HG03558 (cell line): ENCODE measurements around the gene TPRA1.

Experiments
- ATAC-seq: cut with Tn5 transposase; IDR thresholded peaks from one replicate; pipeline ENCODE4 v1.9.1; 2021; ENCODE audit warnings: moderate number of reproducible peaks; ENCODE audit not compliant: unreplicated experiment; ENCODE audit errors: extremely low read depth

Gene TPRA1

DNA sequence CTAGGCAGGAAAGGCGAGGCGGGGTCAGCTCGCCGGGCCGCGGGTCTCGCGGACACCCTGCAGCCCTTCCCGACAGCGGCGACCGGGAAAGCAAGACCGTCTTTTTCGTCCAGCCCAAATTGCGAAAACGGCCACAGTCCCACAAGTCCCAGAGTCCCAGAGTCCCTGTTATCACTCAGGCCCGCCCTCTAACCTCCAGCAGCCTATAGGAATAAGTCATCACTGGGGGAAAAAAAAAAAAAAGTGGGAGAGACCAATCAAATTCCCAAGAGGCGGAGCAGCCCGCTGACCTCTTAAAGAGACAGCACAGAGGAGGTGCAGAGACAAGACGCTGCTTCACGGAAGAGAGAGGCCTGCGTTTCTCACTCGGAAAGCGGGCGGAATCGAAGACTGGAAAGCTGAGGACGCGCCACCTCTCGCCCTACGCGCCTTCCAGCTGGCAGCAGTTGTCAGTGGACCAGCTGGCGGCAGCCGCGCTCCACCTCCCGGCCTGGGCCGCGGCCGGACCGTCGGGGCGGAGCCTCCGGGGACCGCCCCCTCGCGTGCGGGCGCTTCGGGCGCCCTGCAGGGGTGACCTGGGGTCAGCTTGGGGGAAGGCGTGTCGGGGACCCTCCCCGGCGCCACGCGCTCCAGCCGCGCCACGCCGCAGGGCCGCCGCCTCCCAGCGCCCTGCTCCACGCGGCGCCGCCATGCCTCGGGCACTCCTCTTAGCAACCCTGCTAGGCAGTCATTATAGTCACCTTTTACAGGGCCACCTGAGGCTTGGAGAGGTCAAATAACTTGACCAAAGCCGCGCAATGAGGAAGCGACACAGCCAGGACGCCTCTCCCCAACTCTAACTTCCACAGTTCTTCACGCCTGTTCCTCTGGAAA lies at the start of gene TPRA1:
Gene TPRA1 (minus strand): TSS at position 141 of the 873 bp plus-strand sequence. CDS start 10,587 bp downstream, outside the sequence.
- ATAC-seq, result peak; percentile 57

DNA sequence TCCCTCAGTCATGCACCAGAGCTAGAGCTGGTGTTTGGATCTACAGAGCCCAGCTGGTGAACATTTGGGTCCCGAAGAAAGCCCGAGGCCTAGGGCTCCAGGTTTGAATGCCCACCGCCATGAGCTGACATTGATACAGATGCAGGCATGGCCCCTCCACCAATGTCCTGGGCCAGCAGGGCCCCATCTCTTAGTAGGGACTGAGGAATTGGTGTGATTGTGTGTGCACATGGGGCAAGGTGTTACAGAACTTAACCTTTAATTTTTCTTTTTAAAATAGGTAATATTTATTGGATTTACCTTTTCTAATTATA lies 49.5 kb upstream of the TPRA1 start:
- no peak for ATAC-seq

DNA sequence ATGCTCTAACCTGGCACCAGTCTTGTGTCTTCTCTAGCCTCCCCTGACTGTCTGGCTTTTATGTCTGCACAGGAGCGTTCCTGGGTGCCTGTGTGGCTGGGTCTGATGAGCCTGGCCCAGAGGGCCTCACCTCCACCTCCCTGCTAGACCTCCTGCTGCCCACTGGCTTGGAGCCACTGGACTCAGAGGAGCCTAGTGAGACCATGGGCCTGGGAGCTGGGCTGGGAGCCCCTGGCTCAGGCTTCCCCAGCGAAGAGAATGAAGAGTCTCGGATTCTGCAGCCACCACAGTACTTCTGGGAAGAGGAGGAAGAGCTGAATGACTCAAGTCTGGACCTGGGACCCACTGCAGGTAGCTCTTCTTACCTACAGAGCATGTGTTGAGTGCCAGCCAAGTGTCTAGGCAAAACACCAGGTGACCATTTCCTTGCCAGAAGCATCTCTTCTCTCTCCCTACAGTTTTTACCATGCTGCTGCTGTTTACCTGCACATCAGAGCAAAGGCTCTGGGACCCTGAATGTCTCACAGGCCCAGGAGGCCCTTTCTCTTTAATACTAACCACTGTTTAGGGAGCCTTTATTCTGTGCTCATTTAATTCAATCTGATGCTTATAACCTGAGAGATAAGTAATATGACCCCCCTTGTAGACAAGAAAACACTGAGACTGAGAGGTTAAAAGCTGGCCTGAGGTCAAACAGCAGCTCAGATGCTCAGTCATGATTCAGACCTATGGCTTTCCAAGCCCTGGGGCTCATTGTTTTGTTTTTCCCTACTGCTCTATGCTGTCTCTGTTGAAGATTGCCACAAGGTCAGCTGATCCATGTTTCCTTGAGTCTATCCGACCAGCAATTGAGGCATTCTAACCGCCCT lies 48.9 kb upstream of the TPRA1 start:
- no peak for ATAC-seq

DNA sequence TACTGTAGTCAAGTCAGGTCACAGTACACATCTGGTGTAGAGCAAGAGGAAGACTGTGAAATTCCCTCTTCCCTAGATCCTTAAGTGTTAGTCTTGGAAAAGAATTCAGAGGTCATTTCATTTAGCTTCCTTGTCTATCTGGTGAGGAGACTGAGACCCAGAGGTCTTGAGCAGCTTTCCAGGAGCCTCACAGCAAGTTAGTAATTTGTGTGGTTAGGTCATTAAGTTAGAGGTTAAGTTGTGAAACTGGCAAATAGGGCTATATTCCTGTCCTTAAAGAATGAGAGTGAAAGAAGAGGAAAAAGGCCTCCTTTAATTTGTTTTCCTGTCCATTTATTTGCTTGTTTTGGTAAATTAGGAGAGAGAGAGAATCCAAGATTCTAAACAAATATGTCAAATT lies 47.4 kb upstream of the TPRA1 start:
- ATAC-seq, result no peak

DNA sequence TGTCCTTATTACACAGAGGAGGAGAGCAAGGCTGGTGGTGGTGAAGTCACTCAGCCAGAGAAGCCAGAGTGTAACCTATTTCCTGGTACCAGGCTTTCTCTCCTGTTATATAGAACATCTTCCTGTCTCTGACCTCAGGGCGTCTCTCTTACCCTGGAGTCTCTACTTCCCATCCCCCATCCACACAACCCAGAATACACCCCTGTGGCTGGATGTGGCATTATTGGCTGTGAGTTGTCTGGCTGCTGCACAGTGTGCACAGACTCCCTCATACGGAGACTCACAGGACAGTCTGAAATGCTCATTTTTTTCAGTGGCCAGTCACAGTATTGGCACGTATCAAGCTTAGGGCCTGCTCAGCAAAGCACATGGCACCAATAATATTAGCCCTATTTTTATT lies 47.0 kb upstream of the TPRA1 start:
- no peak for ATAC-seq

GRCh38 chr3:127634653-127635052 lies 44.1 kb upstream of the TPRA1 start:
- no peak for ATAC-seq

GRCh38 chr3:127632035-127632820 lies 41.7 kb upstream of the TPRA1 start:
- ATAC-seq, result no peak

DNA sequence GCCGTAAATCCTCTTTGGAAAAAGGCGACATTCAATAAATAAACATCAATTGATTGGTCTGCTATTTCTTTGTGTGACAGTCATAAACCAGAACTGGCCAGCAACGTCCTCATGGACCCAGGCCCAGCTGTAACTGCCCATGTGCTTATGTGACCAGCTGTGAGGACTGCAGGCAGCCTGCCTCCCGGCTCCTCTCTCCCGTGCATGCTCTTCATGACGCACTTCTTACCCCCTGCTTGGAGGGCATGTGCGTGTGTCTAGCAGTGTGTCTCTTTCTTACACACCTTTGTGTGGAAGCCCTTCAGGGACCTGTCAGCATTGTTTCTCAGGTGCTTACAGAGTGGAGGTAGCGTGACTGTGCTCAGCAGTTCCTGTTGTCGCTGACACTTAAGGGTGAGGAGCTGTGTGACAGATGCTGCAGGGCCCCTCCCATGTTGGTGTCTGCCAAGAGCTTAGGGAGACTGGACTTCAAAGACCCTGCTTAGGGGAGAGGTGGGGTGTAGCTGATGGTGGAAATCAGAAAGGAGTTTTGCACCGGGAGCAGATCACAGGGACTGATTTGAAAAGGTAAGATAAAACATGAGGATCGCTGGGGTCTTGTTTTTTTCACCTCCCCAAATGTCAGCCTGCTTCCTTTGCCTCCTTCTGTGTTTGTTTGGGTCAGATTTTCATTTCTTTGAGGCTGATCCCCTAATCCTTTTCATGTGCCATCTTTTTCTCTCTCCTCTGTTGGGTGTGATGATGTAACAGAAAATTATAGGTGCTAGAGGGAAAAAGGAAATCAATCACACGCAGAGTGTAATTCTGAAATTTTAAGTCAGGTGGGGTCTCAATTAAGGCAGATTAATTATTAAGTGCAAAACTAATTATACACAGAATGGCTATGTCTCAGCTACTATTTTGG lies 40.5 kb upstream of the TPRA1 start:
- ATAC-seq, result no peak

DNA sequence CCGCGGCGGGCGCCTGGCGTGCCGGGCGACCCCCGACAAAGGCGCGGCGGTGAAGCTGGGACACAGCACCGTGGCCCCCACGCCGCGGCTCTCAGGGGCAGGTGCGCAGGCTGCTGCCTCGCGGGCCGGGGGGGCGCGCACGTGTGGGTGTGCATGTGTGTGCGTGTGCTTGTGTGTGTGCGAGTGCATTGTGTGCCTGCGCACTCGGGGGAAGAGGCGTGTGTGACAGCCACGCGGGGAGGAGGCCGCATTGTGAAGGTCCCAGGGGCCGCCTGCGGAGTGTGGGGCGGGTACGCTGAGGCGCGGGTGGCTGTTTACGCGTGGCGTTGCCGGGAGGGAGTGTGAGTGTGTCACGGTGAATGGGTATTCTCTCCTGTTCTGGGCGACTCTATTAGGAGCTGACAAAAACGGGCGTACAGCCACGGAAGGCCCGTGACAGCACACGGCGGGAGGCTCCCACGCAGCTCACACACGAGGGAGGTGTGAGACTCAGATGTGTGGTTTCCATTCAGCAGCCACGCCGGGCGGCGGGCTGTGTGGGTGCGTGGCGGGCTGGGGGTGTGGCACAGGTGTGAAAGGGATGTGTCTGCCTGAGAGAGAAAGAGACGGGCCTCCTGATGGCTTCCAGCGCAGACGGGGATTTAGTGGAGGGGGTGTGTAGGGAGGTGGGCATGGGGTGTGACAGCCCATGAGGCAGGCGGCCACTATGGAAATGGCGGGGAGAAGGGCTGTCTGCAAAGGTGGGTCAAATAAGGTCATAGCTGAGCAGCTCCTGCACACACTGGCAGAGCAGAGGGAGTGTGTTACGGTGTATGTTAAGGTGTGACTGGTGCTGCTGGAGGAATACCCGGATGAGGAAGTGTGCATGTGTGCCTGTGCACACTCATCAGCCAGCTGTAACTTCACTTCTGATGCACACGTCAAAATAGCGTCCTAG lies 39.2 kb upstream of the TPRA1 start:
- no peak for ATAC-seq

GRCh38 chr3:127628788-127629466 lies 38.4 kb upstream of the TPRA1 start, which contains the start of gene PODXL2:
TSS of gene PODXL2 (plus strand) at chr3:127629185. CDS start at chr3:127629220, 35 bp downstream.
- ATAC-seq, result no peak

GRCh38 chr3:127628426-127628787 lies 37.9 kb upstream of the TPRA1 start:
- ATAC-seq, result no peak

GRCh38 chr3:127625821-127626220 lies 35.3 kb upstream of the TPRA1 start:
- ATAC-seq, result no peak

GRCh38 chr3:127624063-127624462 lies 33.5 kb upstream of the TPRA1 start:
- ATAC-seq, result no peak

DNA sequence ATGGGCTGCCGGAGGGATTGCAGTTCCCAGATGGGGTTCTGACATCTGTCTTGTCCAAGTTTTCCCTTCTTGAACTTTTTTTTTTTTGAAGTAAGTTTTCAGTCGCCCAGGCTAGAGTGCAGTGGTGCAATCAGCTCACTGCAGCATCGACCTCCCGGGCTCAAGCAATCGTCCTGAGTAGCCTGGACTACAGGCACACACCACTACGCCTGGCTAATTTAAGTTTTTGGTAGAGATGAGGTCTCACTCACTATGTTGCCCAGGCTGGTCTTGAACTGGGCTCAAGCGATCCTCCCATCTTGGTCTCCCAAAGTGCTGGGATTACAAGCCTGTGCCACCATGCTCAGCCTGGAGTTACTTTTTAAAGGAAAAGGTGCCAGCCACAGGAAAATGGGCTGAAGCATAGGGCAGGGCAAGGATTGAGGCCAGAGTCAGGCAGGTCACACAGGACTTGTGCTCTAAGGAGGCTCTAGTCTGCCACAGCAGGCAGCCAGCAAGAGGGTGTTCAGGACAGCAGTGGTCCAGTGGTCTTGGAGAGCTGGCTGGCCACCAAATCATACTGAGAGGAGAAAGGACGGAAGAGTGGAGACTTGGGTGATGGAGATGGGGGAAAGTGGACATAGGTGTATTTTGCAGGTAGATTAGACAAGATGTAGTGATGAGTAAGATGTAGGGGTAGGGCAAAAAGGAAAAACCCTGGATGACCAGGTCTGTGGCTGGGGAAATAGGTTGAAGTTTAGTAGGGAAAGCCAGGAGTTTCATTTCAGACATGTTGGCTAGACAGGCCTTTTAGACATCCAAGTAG lies 32.4 kb upstream of the TPRA1 start:
- ATAC-seq, result no peak

DNA sequence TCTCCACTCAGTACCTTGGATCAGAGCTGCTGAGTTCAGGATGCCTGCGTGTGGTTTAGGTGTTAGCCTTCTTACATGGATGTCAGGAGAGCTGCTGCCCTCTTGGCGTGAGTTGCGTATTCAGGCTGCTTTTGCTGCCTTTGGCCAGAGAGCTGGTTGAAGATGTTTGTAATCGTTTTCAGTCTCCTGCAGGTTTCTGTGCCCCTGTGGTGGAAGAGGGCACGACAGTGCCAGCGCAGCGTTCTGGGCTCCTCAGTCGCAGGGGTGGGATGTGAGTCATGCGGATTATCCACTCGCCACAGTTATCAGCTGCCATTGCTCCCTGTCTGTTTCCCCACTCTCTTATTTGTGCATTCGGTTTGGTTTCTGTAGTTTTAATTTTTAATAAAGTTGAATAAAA lies 31.5 kb upstream of the TPRA1 start:
- no peak for ATAC-seq

DNA sequence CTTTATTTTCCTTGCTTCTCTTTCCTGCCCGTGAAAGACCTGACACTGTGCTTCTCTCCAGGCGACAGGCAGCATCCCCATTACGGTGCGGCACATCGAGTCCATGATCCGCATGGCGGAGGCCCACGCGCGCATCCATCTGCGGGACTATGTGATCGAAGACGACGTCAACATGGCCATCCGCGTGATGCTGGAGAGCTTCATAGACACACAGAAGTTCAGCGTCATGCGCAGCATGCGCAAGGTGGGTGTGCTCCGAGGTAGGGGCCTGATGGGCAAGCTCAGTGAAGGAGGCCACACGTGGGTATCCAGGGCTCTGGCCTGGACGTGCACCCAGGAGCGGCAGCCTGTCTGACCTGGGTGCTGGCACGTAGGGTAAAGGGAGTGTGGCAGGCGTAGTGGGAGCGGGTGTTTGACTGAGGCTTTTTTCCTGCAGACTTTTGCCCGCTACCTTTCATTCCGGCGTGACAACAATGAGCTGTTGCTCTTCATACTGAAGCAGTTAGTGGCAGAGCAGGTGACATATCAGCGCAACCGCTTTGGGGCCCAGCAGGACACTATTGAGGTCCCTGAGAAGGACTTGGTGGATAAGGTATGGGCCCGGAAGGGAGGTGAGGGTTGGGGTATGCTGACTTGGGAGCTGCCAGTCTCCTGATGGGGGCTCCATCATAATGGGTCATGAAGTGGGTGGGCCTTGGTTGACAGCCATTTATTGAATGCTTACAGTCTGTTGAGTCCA lies 30.3 kb upstream of the TPRA1 start:
- ATAC-seq, result no peak

DNA sequence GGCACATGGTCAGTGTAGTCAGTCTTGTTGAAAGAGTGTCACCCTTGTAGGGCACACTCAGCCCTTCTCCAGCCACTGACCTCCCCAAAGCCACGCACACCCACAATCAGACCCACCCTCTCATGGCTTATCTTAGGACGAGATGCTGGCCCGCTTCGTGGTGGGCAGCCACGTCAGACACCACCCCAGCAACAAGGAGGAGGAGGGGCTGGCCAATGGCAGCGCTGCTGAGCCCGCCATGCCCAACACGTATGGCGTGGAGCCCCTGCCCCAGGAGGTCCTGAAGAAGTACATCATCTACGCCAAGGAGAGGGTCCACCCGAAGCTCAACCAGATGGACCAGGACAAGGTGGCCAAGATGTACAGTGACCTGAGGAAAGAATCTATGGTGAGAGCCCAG lies 28.4 kb upstream of the TPRA1 start:
- no peak for ATAC-seq
